ENCODE data around the gene ANKRD44. TPM values are rescaled to one million over a fixed set of nuclear protein-coding genes. Genes with fewer than 3 reads are reported as not detected.

The ANKRD44 gene
- total and polyA plus RNA-seq, 2 experiments from 2014 or later: 2.9 to 4.9 TPM

- H3K4me3 ChIP-seq: no peak overlapping the region
- H3K9me2 ChIP-seq (ENCODE audit: insufficient read depth): no peaks in the 10 kb centered on the region
- no peaks in the 10 kb centered on the region for H3K79me2 ChIP-seq (ENCODE audit: insufficient read depth)
- no peak for DNase-seq
- no peak overlapping the region for H3K4me2 ChIP-seq (ENCODE audit: unreplicated experiment)
- WGBS, 2 experiments (ENCODE audit: low coverage in 1 of 2, low lambda C conversion rate in 2 of 2, missing lambda C conversion rate in 2 of 2): 97 to 100% methylated on average over 1 of the region's 1 CpG
- no peak overlapping the region for H3K27ac ChIP-seq
- H3K27me3 ChIP-seq (replicated peaks; ENCODE audit: insufficient read depth): no peaks in the 10 kb centered on the region
- no peaks in the 10 kb centered on the region for H3K4me1 ChIP-seq (ENCODE audit: insufficient read depth)
- no peaks in the 10 kb centered on the region for H3K9me3 ChIP-seq (ENCODE audit: low read depth)
- no peaks in the 10 kb centered on the region for H3K36me3 ChIP-seq (ENCODE audit: low read depth)
- H2AFZ ChIP-seq: no peak overlapping the region
- H4K20me1 ChIP-seq (ENCODE audit: insufficient read depth): no peaks in the 10 kb centered on the region
- H3K9ac ChIP-seq: no peak overlapping the region
- in situ Hi-C loops (cut with MboI): no loop called here
- TF ChIP-seq EZH2 (IDR thresholded peaks at IDR 0.05; ENCODE audit: insufficient read depth, poor library complexity, severe bottlenecking) (no peak), EZH2phosphoT487 (IDR thresholded peaks at IDR 0.05; ENCODE audit: insufficient read depth, low read depth) (no peak)
- no peaks in the 10 kb centered on the region for H3F3A ChIP-seq (ENCODE audit: insufficient read depth)
These were observed 308.7 kb downstream of the ANKRD44 start for GRCh38 chr2:197001921-197002320.

GRCh38 chr2:196995757-196996314 lies 314.7 kb downstream of the ANKRD44 start:
- no peak for DNase-seq
- no peak overlapping the region for H3K27ac ChIP-seq
- no peaks in the 10 kb centered on the region for H3F3A ChIP-seq (ENCODE audit: insufficient read depth)
- H3K36me3 ChIP-seq (ENCODE audit: low read depth): no peaks in the 10 kb centered on the region
- no peak overlapping the region for H3K4me2 ChIP-seq (ENCODE audit: unreplicated experiment)
- no peak overlapping the region for H3K9ac ChIP-seq
- H3K27me3 ChIP-seq (replicated peaks; ENCODE audit: insufficient read depth): no peaks in the 10 kb centered on the region
- H3K4me3 ChIP-seq: no peak overlapping the region
- 62 to 64% methylated on average over 3 of the region's 3 CpGs for WGBS, 2 experiments (ENCODE audit: low coverage in 1 of 2, low lambda C conversion rate in 2 of 2, missing lambda C conversion rate in 2 of 2)
- no peaks in the 10 kb centered on the region for H4K20me1 ChIP-seq (ENCODE audit: insufficient read depth)
- H3K9me3 ChIP-seq (ENCODE audit: low read depth): no peaks in the 10 kb centered on the region
- TF ChIP-seq EZH2phosphoT487 (IDR thresholded peaks at IDR 0.05; ENCODE audit: insufficient read depth, low read depth): no peak
- no peak for TF ChIP-seq EZH2 (IDR thresholded peaks at IDR 0.05; ENCODE audit: insufficient read depth, poor library complexity, severe bottlenecking)
- no peak overlapping the region for H2AFZ ChIP-seq
- H3K4me1 ChIP-seq (ENCODE audit: insufficient read depth): no peaks in the 10 kb centered on the region
- no peaks in the 10 kb centered on the region for H3K79me2 ChIP-seq (ENCODE audit: insufficient read depth)
- no peaks in the 10 kb centered on the region for H3K9me2 ChIP-seq (ENCODE audit: insufficient read depth)
- in situ Hi-C loops (cut with MboI): no loop called here

GRCh38 chr2:196994764-196995163 lies 315.8 kb downstream of the ANKRD44 start:
- no peaks in the 10 kb centered on the region for H3K27me3 ChIP-seq (replicated peaks; ENCODE audit: insufficient read depth)
- TF ChIP-seq EZH2 (IDR thresholded peaks at IDR 0.05; ENCODE audit: insufficient read depth, poor library complexity, severe bottlenecking) (no peak), EZH2phosphoT487 (IDR thresholded peaks at IDR 0.05; ENCODE audit: insufficient read depth, low read depth) (no peak)
- in situ Hi-C loops (cut with MboI): no loop called here
- no peaks in the 10 kb centered on the region for H3K4me1 ChIP-seq (ENCODE audit: insufficient read depth)
- no peaks in the 10 kb centered on the region for H3K9me2 ChIP-seq (ENCODE audit: insufficient read depth)
- DNase-seq: no peak
- no peak overlapping the region for H3K27ac ChIP-seq
- no peaks in the 10 kb centered on the region for H3F3A ChIP-seq (ENCODE audit: insufficient read depth)
- no peak overlapping the region for H2AFZ ChIP-seq
- H3K9ac ChIP-seq: no peak overlapping the region
- no peaks in the 10 kb centered on the region for H4K20me1 ChIP-seq (ENCODE audit: insufficient read depth)
- H3K79me2 ChIP-seq (ENCODE audit: insufficient read depth): no peaks in the 10 kb centered on the region
- H3K36me3 ChIP-seq (ENCODE audit: low read depth): no peaks in the 10 kb centered on the region
- H3K9me3 ChIP-seq (ENCODE audit: low read depth): no peaks in the 10 kb centered on the region
- no peak overlapping the region for H3K4me2 ChIP-seq (ENCODE audit: unreplicated experiment)
- 95 to 96% methylated on average over 4 of the region's 4 CpGs for WGBS, 2 experiments (ENCODE audit: low coverage in 1 of 2, low lambda C conversion rate in 2 of 2, missing lambda C conversion rate in 2 of 2)
- H3K4me3 ChIP-seq: no peak overlapping the region

- WGBS, 2 experiments (ENCODE audit: low coverage in 1 of 2, low lambda C conversion rate in 2 of 2, missing lambda C conversion rate in 2 of 2): 87% methylated on average over 6 of the region's 6 CpGs
- no peaks in the 10 kb centered on the region for H3K36me3 ChIP-seq (ENCODE audit: low read depth)
- H3K4me3 ChIP-seq: no peak overlapping the region
- H3K4me2 ChIP-seq (ENCODE audit: unreplicated experiment): no peak overlapping the region
- no peak for TF ChIP-seq EZH2phosphoT487 (IDR thresholded peaks at IDR 0.05; ENCODE audit: insufficient read depth, low read depth)
- H3F3A ChIP-seq (ENCODE audit: insufficient read depth): peaks cover 3% of the 10 kb centered on the region; the same call in 1 of the 2 replicates
- no peak for DNase-seq
- H3K9me3 ChIP-seq (ENCODE audit: low read depth): no peaks in the 10 kb centered on the region
- no peak overlapping the region for H3K9ac ChIP-seq
- H4K20me1 ChIP-seq (ENCODE audit: insufficient read depth): no peaks in the 10 kb centered on the region
- no peak overlapping the region for H3K27ac ChIP-seq
- no peaks in the 10 kb centered on the region for H3K79me2 ChIP-seq (ENCODE audit: insufficient read depth)
- no peaks in the 10 kb centered on the region for H3K27me3 ChIP-seq (replicated peaks; ENCODE audit: insufficient read depth)
- no peak overlapping the region for H2AFZ ChIP-seq
- in situ Hi-C loops (cut with MboI): no loop called here
- H3K4me1 ChIP-seq (ENCODE audit: insufficient read depth): peaks cover 4% of the 10 kb centered on the region; the same call in 1 of the 2 replicates
- no peaks in the 10 kb centered on the region for H3K9me2 ChIP-seq (ENCODE audit: insufficient read depth)
These were observed 317.0 kb downstream of the ANKRD44 start for GRCh38 chr2:196993617-196994016.

- Histone ChIP-seq H3F3A (ENCODE audit: insufficient read depth) (peaks cover 12% of the 10 kb centered on the region), H3K27me3 (replicated peaks; ENCODE audit: insufficient read depth) (no peaks in the 10 kb centered on the region), H4K20me1 (ENCODE audit: insufficient read depth) (no peaks in the 10 kb centered on the region), H2AFZ (no peak overlapping the region), H3K4me1 (ENCODE audit: insufficient read depth) (peaks cover 12% of the 10 kb centered on the region), H3K9ac (no peak overlapping the region), H3K36me3 (ENCODE audit: low read depth) (no peaks in the 10 kb centered on the region), H3K9me2 (ENCODE audit: insufficient read depth) (no peaks in the 10 kb centered on the region), H3K4me2 (ENCODE audit: unreplicated experiment) (no peak overlapping the region), H3K4me3 (no peak overlapping the region), H3K27ac (no peak overlapping the region), H3K79me2 (ENCODE audit: insufficient read depth) (no peaks in the 10 kb centered on the region), H3K9me3 (ENCODE audit: low read depth) (no peaks in the 10 kb centered on the region)
- in situ Hi-C loops (cut with MboI): no loop called here
- no peak for DNase-seq
- no peak for TF ChIP-seq EZH2phosphoT487 (IDR thresholded peaks at IDR 0.05; ENCODE audit: insufficient read depth, low read depth)
- no peak for TF ChIP-seq EZH2 (IDR thresholded peaks at IDR 0.05; ENCODE audit: insufficient read depth, poor library complexity, severe bottlenecking)
- 90 to 100% methylated on average over 1 of the region's 1 CpG for WGBS, 2 experiments (ENCODE audit: low coverage in 1 of 2, low lambda C conversion rate in 2 of 2, missing lambda C conversion rate in 2 of 2)
These were observed 318.1 kb downstream of the ANKRD44 start for GRCh38 chr2:196992466-196992865.
